H1 (cell line): ENCODE data around the gene OR2AG1. TPM values are rescaled to one million over a fixed set of nuclear protein-coding genes. Genes with fewer than 3 reads are reported as not detected.

ENCODE experiments used
- CTCF ChIA-PET: fragments of 300-600 bp; sonication (Branson Sonifier 250); formaldehyde crosslinking; loops from one replicate; lab custom pipeline; 2021; ENCODE audit not compliant: partially characterized antibody; lab: Charles Lee
- POLR2A ChIA-PET: fragments of 300-600 bp; sonication (Branson Sonifier 250); formaldehyde crosslinking; loops from one replicate; lab custom pipeline; 2021; ENCODE audit warnings: inconsistent platforms; ENCODE audit not compliant: partially characterized antibody; lab: Charles Lee
- DNase-seq, 2 experiments: peaks; one replicate each; pipeline versions ENCODE4 v3.0.0 to v3.0.0-alpha.2; 2010 to 2022; ENCODE audit warnings: low spot score in 2 of 2, low read depth in 1 of 2, mixed read lengths in 1 of 2
- FAIRE-seq: peaks from 2 replicates; lab custom pipeline; 2011; peaks lifted over from hg19 to GRCh38; lab: Jason Lieb, UNC
- H2AFZ ChIP-seq: 2 replicates; pipeline ENCODE4 v1.8.1; 2012; ENCODE audit warnings: low read length, inconsistent platforms
- H2AK5ac ChIP-seq: 2 replicates; pipeline ENCODE4 v1.6.1; 2013; ENCODE audit warnings: low read depth, low read length
- H2BK120ac ChIP-seq: replicated peaks from 2 replicates; pipeline ENCODE3; 2013; ENCODE audit warnings: low read depth, low read length, inconsistent platforms
- H2BK12ac ChIP-seq: 2 replicates; pipeline ENCODE4 v1.6.1; 2013; ENCODE audit warnings: low read depth, low read length
- H2BK15ac ChIP-seq: 2 replicates; pipeline ENCODE4 v1.6.1; 2013; ENCODE audit warnings: low read length
- H2BK20ac ChIP-seq: 2 replicates; pipeline ENCODE4 v1.6.1; 2013; ENCODE audit warnings: low read length
- H2BK5ac ChIP-seq: 2 replicates; pipeline ENCODE4 v1.6.1; 2013; ENCODE audit warnings: low read depth, low read length
- H3K14ac ChIP-seq: 2 replicates; pipeline ENCODE4 v1.6.1; 2013; ENCODE audit warnings: inconsistent platforms; ENCODE audit not compliant: insufficient read length
- H3K18ac ChIP-seq: 2 replicates; pipeline ENCODE4 v1.6.1; 2013; ENCODE audit warnings: low read length; ENCODE audit errors: extremely low read depth
- H3K23ac ChIP-seq: 2 replicates; pipeline ENCODE4 v1.6.1; 2013; ENCODE audit warnings: inconsistent platforms; ENCODE audit not compliant: insufficient read length
- H3K23me2 ChIP-seq: 2 replicates; pipeline ENCODE4 v1.6.1; 2013; ENCODE audit warnings: low read depth, low read length
- H3K27ac ChIP-seq: 2 replicates; pipeline ENCODE4 v1.6.1; 2011; ENCODE audit warnings: low read depth, low read length, inconsistent platforms
- H3K27me3 ChIP-seq, 4 experiments: replicated peaks in 1 of 4; 1 replicate in 1 of 4; 2 replicates in 3 of 4; pipeline versions ENCODE4 v1.6.1 to v1.8.1; 2011 to 2013; ENCODE audit warnings: low read length in 3 of 4, mild to moderate bottlenecking in 3 of 4, inconsistent platforms in 2 of 4, mixed read lengths in 2 of 4, moderate library complexity in 1 of 4; ENCODE audit not compliant: control insufficient read depth in 3 of 4, insufficient read depth in 3 of 4; ENCODE audit errors: extremely low read depth in 1 of 4
- H3K36me3 ChIP-seq, 4 experiments: 2 replicates each; pipeline versions ENCODE4 v1.6.1 to v1.8.1; 2011 to 2013; ENCODE audit warnings: mild to moderate bottlenecking in 4 of 4, low read length in 3 of 4, moderate library complexity in 2 of 4, control low read depth in 1 of 4, inconsistent platforms in 1 of 4; ENCODE audit not compliant: insufficient read depth in 4 of 4, control insufficient read depth in 2 of 4
- H3K4ac ChIP-seq: replicated peaks from 2 replicates; pipeline ENCODE3; 2013; ENCODE audit warnings: low read length, low read depth, mixed read lengths, inconsistent platforms; ENCODE audit not compliant: insufficient read length
- H3K4me1 ChIP-seq, 4 experiments: replicated peaks in 1 of 4; 1 replicate in 1 of 4; 2 replicates in 3 of 4; pipeline versions ENCODE4 v1.6.1 to v1.8.1; 2011 to 2013; ENCODE audit warnings: low read length in 3 of 4, inconsistent platforms in 2 of 4, mixed read lengths in 1 of 4; ENCODE audit not compliant: insufficient read depth in 4 of 4, control insufficient read depth in 3 of 4
- H3K4me2 ChIP-seq, 2 experiments: 2 replicates each; pipeline versions ENCODE4 v1.6.1 to v1.8.1; 2011 to 2013; ENCODE audit warnings: low read depth in 2 of 2, low read length in 2 of 2, control low read depth in 1 of 2, inconsistent platforms in 1 of 2, mild to moderate bottlenecking in 1 of 2; ENCODE audit not compliant: insufficient read depth in 1 of 2
- H3K4me3 ChIP-seq, 4 experiments: fragments of 200-600, 300-600 bp in 1 of 4; sonication (generic), shearing (Covaris generic), sonication (Bioruptor Twin) in 1 of 4; 2 replicates each; pipeline versions ENCODE4 v1.5.1 to v1.8.1; 2011 to 2016; ENCODE audit warnings: low read length in 4 of 4, low read depth in 3 of 4, control low read depth in 2 of 4, inconsistent platforms in 2 of 4, mild to moderate bottlenecking in 2 of 4, mixed read lengths in 1 of 4, moderate library complexity in 1 of 4; ENCODE audit not compliant: insufficient read depth in 2 of 4; ENCODE audit errors: extremely low read depth in 1 of 4
- H3K56ac ChIP-seq: replicated peaks from 2 replicates; pipeline ENCODE3; 2013; ENCODE audit warnings: low read depth, mild to moderate bottlenecking, mixed read lengths, low read length, inconsistent platforms; ENCODE audit not compliant: insufficient read length
- H3K79me1 ChIP-seq: 2 replicates; pipeline ENCODE4 v1.6.1; 2013; ENCODE audit warnings: low read depth, low read length, control low read depth
- H3K79me2 ChIP-seq, 2 experiments: 2 replicates each; pipeline versions ENCODE4 v1.6.1 to v1.8.1; 2012 to 2013; ENCODE audit warnings: low read length in 2 of 2, mild to moderate bottlenecking in 2 of 2, inconsistent platforms in 1 of 2; ENCODE audit not compliant: insufficient read depth in 2 of 2, control insufficient read depth in 1 of 2
- H3K9ac ChIP-seq, 4 experiments: replicated peaks in 1 of 4; 1 replicate in 1 of 4; 2 replicates in 3 of 4; pipeline versions ENCODE4 v1.6.1 to v1.8.1; 2011 to 2013; ENCODE audit warnings: low read depth in 3 of 4, low read length in 3 of 4, control low read depth in 2 of 4, mild to moderate bottlenecking in 2 of 4, moderate library complexity in 2 of 4, inconsistent platforms in 1 of 4; ENCODE audit errors: extremely low read depth in 1 of 4
- H3K9me3 ChIP-seq, 2 experiments: 2 replicates each; pipeline versions ENCODE4 v1.6.1 to v1.8.1; 2012 to 2013; ENCODE audit warnings: mild to moderate bottlenecking in 2 of 2, moderate library complexity in 2 of 2, control low read depth in 1 of 2, inconsistent platforms in 1 of 2, low read depth in 1 of 2, low read length in 1 of 2, mixed read lengths in 1 of 2; ENCODE audit not compliant: insufficient read depth in 2 of 2
- H4K20me1 ChIP-seq, 2 experiments: replicated peaks in 1 of 2; 2 replicates each; pipeline versions ENCODE3 to v1.8.1; 2011 to 2013; ENCODE audit warnings: inconsistent platforms in 2 of 2, low read length in 2 of 2, mild to moderate bottlenecking in 1 of 2; ENCODE audit not compliant: insufficient read depth in 2 of 2, control insufficient read depth in 1 of 2
- H4K5ac ChIP-seq: 2 replicates; pipeline ENCODE4 v1.6.1; 2013; ENCODE audit warnings: low read length, low read depth, mixed read lengths, inconsistent platforms; ENCODE audit not compliant: insufficient read length
- H4K8ac ChIP-seq: 2 replicates; pipeline ENCODE4 v1.8.0; 2013; ENCODE audit warnings: mild to moderate bottlenecking, moderate library complexity, low read length, inconsistent platforms; ENCODE audit not compliant: insufficient read depth; ENCODE audit errors: extremely low read depth
- H4K91ac ChIP-seq: replicated peaks from 2 replicates; pipeline ENCODE3; 2013; ENCODE audit warnings: low read length, mixed read lengths, inconsistent platforms; ENCODE audit not compliant: insufficient read length
- GABPA ChIP-seq: IDR thresholded peaks from 2 replicates; pipeline ENCODE4 v1.6.1; 2011; ENCODE audit warnings: mild to moderate bottlenecking, low read length, moderate library complexity, borderline replicate concordance; ENCODE audit not compliant: insufficient read depth
- MAFK ChIP-seq: IDR thresholded peaks from 2 replicates; pipeline ENCODE4 v1.6.1; 2012; ENCODE audit warnings: low read depth, mild to moderate bottlenecking, improper control_type of control experiment, low read length
- SIRT6 ChIP-seq: IDR thresholded peaks from one replicate; pipeline ENCODE4 v1.7.1; 2012; ENCODE audit warnings: low read length, inconsistent platforms
- YY1 ChIP-seq: IDR thresholded peaks from 2 replicates; pipeline ENCODE4 v1.6.1; 2011; ENCODE audit warnings: low read depth, mild to moderate bottlenecking, low read length
- WGBS, 2 experiments: shearing (Covaris generic) in 1 of 2; methylation state at CpG; one replicate each; pipeline versions ENCODE4 v1.1.6 to v1.1.7; 2013 to 2015; ENCODE audit warnings: low lambda C conversion rate in 2 of 2, mixed read lengths in 2 of 2, inconsistent platforms in 1 of 2, low coverage in 1 of 2, missing lambda C conversion rate in 1 of 2; ENCODE audit not compliant: insufficient replicate concordance in 2 of 2, insufficient coverage in 1 of 2, insufficient read length in 1 of 2; ENCODE audit errors: extremely low coverage in 1 of 2, missing lambda C conversion rate in 1 of 2; 5-methylcytosine and 5-hydroxymethylcytosine counted together
- polyA plus RNA-seq, 7 experiments: library from polyadenylated mRNA; depleted of rRNA in 3 of 7; stranded (reverse) in 5 of 7; unstranded in 2 of 7; fragments of >200 nt in 5 of 7; fragments of 200-250 nt in 2 of 7; gene quantifications; 1 replicate in 5 of 7; 2 replicates in 1 of 7; 4 replicates in 1 of 7; pipeline versions ENCODE4 v1.2.1 to v1.2.3, GENCODE V29; 2011 to 2013; ENCODE audit warnings: missing spikeins in 2 of 7, mixed read lengths in 2 of 7
- total RNA-seq: library from RNA; stranded (reverse); fragmentation: NEBNext Ultra II Directional; extraction: Animal tissue kit (Norgen Biotek cat#: 25700); gene quantifications from 2 replicates; pipeline ENCODE4 v1.2.1, GENCODE V29; 2021

The OR2AG1 gene
- total and polyA plus RNA-seq, 2 of the 8 experiments (the other 6 are each of a cell fraction or from before 2014, with no cell fraction given), result not detected

DNA sequence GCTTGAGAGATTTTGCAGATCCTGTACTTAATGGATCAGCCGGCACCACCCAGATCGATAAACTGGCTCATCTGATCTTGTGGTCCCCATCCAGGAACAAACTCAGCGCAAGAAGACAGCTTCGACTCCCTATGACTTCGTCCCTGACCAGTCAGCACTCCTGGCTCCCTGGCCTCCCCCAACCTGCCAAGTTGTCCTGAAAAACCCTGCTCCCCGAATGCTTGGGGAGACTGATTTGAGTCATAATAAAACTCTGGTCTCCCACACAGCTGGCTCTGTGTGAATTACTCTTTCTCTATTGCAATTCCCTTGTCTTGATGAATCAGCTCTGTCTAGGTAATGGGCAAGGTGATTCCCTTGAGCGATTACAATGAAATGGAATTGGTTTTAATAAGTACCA lies 40.6 kb upstream of the OR2AG1 start:
- CTCF ChIA-PET, result interaction anchor here (7.8 kb wide), 1 partner anchor 15 kb away, joined by 86 read pairs; no protein-coding TSS in a partner anchor
- Histone ChIP-seq H3K4ac (no peak overlapping the region), H4K20me1 (no peaks in the 10 kb centered on the region), H3K4me2 (no peak overlapping the region), H3K23ac (no peak overlapping the region), H2BK120ac (no peak overlapping the region), H3K9ac (no peak overlapping the region), H3K56ac (no peak overlapping the region), H3K4me1 (no peaks in the 10 kb centered on the region), H2AFZ (no peak overlapping the region), H4K5ac (no peak overlapping the region), H4K8ac (no peak overlapping the region), H4K91ac (no peak overlapping the region), H2BK15ac (no peak overlapping the region), H3K9me3 (no peaks in the 10 kb centered on the region), H3K27me3 (no peaks in the 10 kb centered on the region), H3K23me2 (no peaks in the 10 kb centered on the region), H3K14ac (no peak overlapping the region), H3K27ac (no peak overlapping the region), H2AK5ac (no peak overlapping the region), H3K36me3 (no peaks in the 10 kb centered on the region), H3K18ac (no peak overlapping the region), H2BK12ac (no peak overlapping the region), H3K4me3 (no peak overlapping the region), H3K79me2 (no peaks in the 10 kb centered on the region), H2BK5ac (no peak overlapping the region), H2BK20ac (no peak overlapping the region), H3K79me1 (no peaks in the 10 kb centered on the region)
- TF ChIP-seq GABPA (no peak), YY1 (no peak), MAFK (no peak), SIRT6 (no peak)
- no peak for DNase-seq
- FAIRE-seq, result no peak
- POLR2A ChIA-PET, result no interaction called here
- WGBS, 2 experiments, result 69% methylated on average over 7 of the region's 7 CpGs; no CpG with 5 or more reads in 1 of the 2 experiments
